Activated CD8-positive, alpha-beta memory T cell treated with anti-CD3 and anti-CD28 coated beads for 4 hours (primary cell): Measurements from ENCODE around the gene ENTPD1.
"Not testable (repeated sequence)": the region's sequence is repeated elsewhere in the genome, so short reads cannot be mapped to it uniquely, and the experiment has no call there.

ENCODE experiments used
- DNase-seq, 2 donors: peaks; one replicate each; pipeline ENCODE4 v3.0.0-alpha.2; 2020; ENCODE audit warnings: low read depth in 2 of 2

The ENTPD1 gene

GRCh38 chr10:95756041-95756761 lies at the start of gene ENTPD1:
Gene ENTPD1, plus strand, starts transcription at chr10:95756163. Its CDS starts 77 bp downstream, at chr10:95756240.
- no peak for DNase-seq

GRCh38 chr10:95706573-95706972 lies 49.4 kb upstream of the ENTPD1 start:
- DNase-seq = no peak

- no peak for DNase-seq
These were observed 49.0 kb upstream of the ENTPD1 start for GRCh38 chr10:95706990-95707389.

- DNase-seq = no peak
These were observed 44.5 kb upstream of the ENTPD1 start for GRCh38 chr10:95711492-95711891.

GRCh38 chr10:95716466-95716865 lies 39.5 kb upstream of the ENTPD1 start:
- no peak for DNase-seq

GRCh38 chr10:95716866-95717265 lies 39.1 kb upstream of the ENTPD1 start:
- no peak for DNase-seq

- DNase-seq = not testable (repeated sequence)
These were observed 35.2 kb upstream of the ENTPD1 start for GRCh38 chr10:95720745-95721144.

GRCh38 chr10:95722496-95722895 lies 33.5 kb upstream of the ENTPD1 start:
- DNase-seq = not testable (repeated sequence)

- no peak for DNase-seq
These were observed 27.4 kb upstream of the ENTPD1 start for GRCh38 chr10:95728526-95728925.

- DNase-seq = no peak
These were observed 26.5 kb upstream of the ENTPD1 start for GRCh38 chr10:95729323-95730055.

GRCh38 chr10:95730233-95730632 lies 25.7 kb upstream of the ENTPD1 start:
- DNase-seq = no peak

GRCh38 chr10:95732907-95733306 lies 23.1 kb upstream of the ENTPD1 start:
- DNase-seq = not testable (repeated sequence)

- DNase-seq = no peak
These were observed 16.9 kb upstream of the ENTPD1 start for GRCh38 chr10:95739056-95739455.

- no peak for DNase-seq
These were observed 14.0 kb upstream of the ENTPD1 start for GRCh38 chr10:95741807-95742467.

- DNase-seq = no peak
These were observed 13.5 kb upstream of the ENTPD1 start for GRCh38 chr10:95742485-95742884.

- no peak for DNase-seq
These were observed 12.9 kb upstream of the ENTPD1 start for GRCh38 chr10:95742962-95743535.

GRCh38 chr10:95745501-95745900 lies 10.5 kb upstream of the ENTPD1 start:
- no peak for DNase-seq

- no peak for DNase-seq
These were observed 7.6 kb upstream of the ENTPD1 start for GRCh38 chr10:95748349-95748748.

- DNase-seq = no peak
These were observed 405 bp upstream of the ENTPD1 start for GRCh38 chr10:95755511-95756004.

GRCh38 chr10:95756809-95757684 lies 1.1 kb downstream of the ENTPD1 start:
- no peak for DNase-seq

- DNase-seq = no peak
These were observed 2.5 kb downstream of the ENTPD1 start for GRCh38 chr10:95758351-95759025.
